Thoracic aorta (tissue), 2 donors: ENCODE measurements around the gene WNT7A. TPM values are rescaled to one million over a fixed set of nuclear protein-coding genes. Genes with fewer than 3 reads are reported as not detected.

Source experiments
- ATAC-seq: fragments of 150-250 bp; one replicate; pipeline ENCODE4 v1.8.0; 2017; ENCODE audit warnings: low read depth; ENCODE audit not compliant: insufficient number of reproducible peaks, low FRiP score
- DNase-seq: peaks from one replicate; pipeline ENCODE4 v3.0.0-alpha.2; 2020; ENCODE audit warnings: low spot score
- H3K27ac ChIP-seq, 2 donors: fragments of 200-600 bp; sonication (generic); 1 replicate in 1 of 2; 2 replicates in 1 of 2; pipeline ENCODE4 v1.5.1; 2016; ENCODE audit warnings: mild to moderate bottlenecking in 2 of 2, moderate library complexity in 2 of 2
- H3K27me3 ChIP-seq: fragments of 200-600 bp; sonication (generic); replicated peaks from 2 replicates; pipeline ENCODE4 v1.6.0; 2016; ENCODE audit warnings: mild to moderate bottlenecking; ENCODE audit not compliant: insufficient read depth
- H3K36me3 ChIP-seq: fragments of 200-600 bp; sonication (generic); one replicate; pipeline ENCODE4 v1.5.1; 2016
- H3K4me1 ChIP-seq, 2 donors: fragments of 200-600 bp; sonication (generic); 1 replicate in 1 of 2; 2 replicates in 1 of 2; pipeline versions ENCODE4 v1.5.1 to v1.6.0; 2016; ENCODE audit warnings: low read depth in 2 of 2, mild to moderate bottlenecking in 1 of 2; ENCODE audit not compliant: control insufficient read depth in 1 of 2
- H3K4me3 ChIP-seq: fragments of 200-600 bp; sonication (generic); 2 replicates; pipeline ENCODE4 v1.5.1; 2016; ENCODE audit warnings: mild to moderate bottlenecking
- H3K9me3 ChIP-seq: fragments of 200-600 bp; sonication (generic); 2 replicates; pipeline ENCODE4 v1.5.1; 2016
- CTCF ChIP-seq: fragments of 200-600 bp; sonication (generic); IDR thresholded peaks from one replicate; pipeline ENCODE4 v1.5.1; 2019; ENCODE audit warnings: antibody characterized with exemption
- total RNA-seq, 2 donors: library from RNA; depleted of rRNA; stranded (reverse); fragments of >200 nt; gene quantifications; one replicate each; pipeline versions ENCODE4 v1.1.0 to v1.2.3, GENCODE V29; 2016

WNT7A gene
- total RNA-seq, 2 donors from 2014 or later: not detected

- no peak overlapping the region for H3K27ac ChIP-seq
- no peaks in the 10 kb centered on the region for H3K27me3 ChIP-seq
- DNase-seq: no peak
- no peak overlapping the region for H3K4me3 ChIP-seq
- H3K4me1 ChIP-seq: no peaks in the 10 kb centered on the region
- ATAC-seq: no peak
- no peaks in the 10 kb centered on the region for H3K36me3 ChIP-seq
- TF ChIP-seq CTCF: no peak
- no peaks in the 10 kb centered on the region for H3K9me3 ChIP-seq
These were observed 111.4 kb downstream of the WNT7A start for GRCh38 chr3:13768453-13768852.

DNA sequence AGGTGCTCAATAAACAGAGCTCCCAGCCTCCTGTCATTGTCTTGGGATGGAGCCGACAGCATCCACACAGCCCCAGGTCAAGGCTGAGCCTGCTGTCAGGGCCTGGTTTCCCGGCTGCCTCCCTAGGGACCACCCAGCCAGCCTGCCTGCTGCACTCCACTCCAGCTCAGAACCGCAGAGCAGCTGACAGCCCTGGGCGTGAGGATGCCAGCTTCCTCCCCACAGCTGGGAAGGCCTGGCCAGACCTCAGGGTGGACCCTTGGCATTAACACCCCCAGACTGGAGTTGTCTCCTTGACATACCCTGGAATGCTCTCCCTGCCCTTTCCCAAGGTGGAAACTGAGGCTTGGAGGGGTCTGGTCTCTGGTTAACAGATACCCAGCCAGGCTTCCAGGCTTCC is 112.0 kb downstream of the WNT7A start:
- H3K4me3 ChIP-seq: no peak overlapping the region
- H3K27me3 ChIP-seq: no peaks in the 10 kb centered on the region
- H3K36me3 ChIP-seq: no peaks in the 10 kb centered on the region
- ATAC-seq (no peak), DNase-seq (no peak)
- H3K4me1 ChIP-seq: no peaks in the 10 kb centered on the region
- H3K9me3 ChIP-seq: no peaks in the 10 kb centered on the region
- H3K27ac ChIP-seq: no peak overlapping the region
- no peak for TF ChIP-seq CTCF

- ATAC-seq (no peak), DNase-seq (no peak)
- Histone ChIP-seq H3K27me3 (no peaks in the 10 kb centered on the region), H3K27ac (no peak overlapping the region), H3K36me3 (no peaks in the 10 kb centered on the region), H3K9me3 (no peaks in the 10 kb centered on the region), H3K4me1 (no peaks in the 10 kb centered on the region), H3K4me3 (no peak overlapping the region)
- no peak for TF ChIP-seq CTCF
These were observed 112.8 kb downstream of the WNT7A start for GRCh38 chr3:13767030-13767429.

Other genes starting within 250 kb of the WNT7A start
- 1 to 10 TPM; 6.6 to 7.5 TPM for gene CHCHD4, start 244.8 kb upstream of the WNT7A start, total RNA-seq
- 100 to 1,000 TPM; 161 to 195 TPM for gene TMEM43, start 245.0 kb upstream of the WNT7A start, total RNA-seq